Measurements from ENCODE around the gene MIOS.

MIOS gene

DNA sequence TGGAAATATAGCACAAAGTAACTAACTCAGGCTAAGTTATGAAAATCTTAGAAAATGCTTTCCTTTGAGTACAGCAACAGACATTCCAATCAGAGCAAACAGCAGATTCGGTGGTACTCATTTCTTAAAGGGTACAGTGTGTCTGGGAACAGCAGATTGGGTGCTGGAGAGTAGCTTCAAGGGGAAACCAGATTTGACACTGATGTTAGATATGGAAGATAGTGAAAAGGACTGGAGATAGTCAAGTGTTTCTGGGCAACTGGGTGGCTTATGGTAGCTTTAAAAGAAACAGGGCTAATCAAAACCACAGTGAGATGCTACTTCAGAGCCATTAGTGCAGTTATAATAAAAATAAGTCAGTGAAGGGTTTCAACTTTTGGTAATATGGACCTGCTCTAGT, 61.8 kb downstream of the MIOS start:
- TF ChIP-seq CTCF (IDR thresholded peaks at IDR 0.05; ENCODE audit: low read depth, low read length, poor library complexity, severe bottlenecking), result no peak
- TF ChIP-seq EZH2phosphoT487 (IDR thresholded peaks at IDR 0.05; ENCODE audit: borderline replicate concordance, low read length), result no peak
- H4K20me1 ChIP-seq (ENCODE audit: control insufficient read depth, insufficient read depth, low read depth, low read length), result no peaks in the 10 kb centered on the region
- peaks cover 5% of the 10 kb centered on the region; the same call in 1 of the 2 replicates for H3K36me3 ChIP-seq (ENCODE audit: control insufficient read depth, low read length)
- peaks cover 31% of the 10 kb centered on the region for H3K9me3 ChIP-seq (ENCODE audit: control insufficient read depth, insufficient read depth, low read length)
- no peaks in the 10 kb centered on the region for H3K79me2 ChIP-seq (ENCODE audit: control insufficient read depth, low read length)
- H3K4me2 ChIP-seq (ENCODE audit: low read length), result no peak overlapping the region
- H3K27ac ChIP-seq (ENCODE audit: low read depth, low read length), result no peak overlapping the region
- H3K9me2 ChIP-seq (replicated peaks; ENCODE audit: control insufficient read depth, low read length), result no peaks in the 10 kb centered on the region
- no peaks in the 10 kb centered on the region for H3K4me1 ChIP-seq (ENCODE audit: control insufficient read depth, low read length)
- no peak overlapping the region for H3K4me3 ChIP-seq (ENCODE audit: low read length)
- H3K27me3 ChIP-seq (ENCODE audit: control insufficient read depth, low read length), result no peaks in the 10 kb centered on the region
- no peaks in the 10 kb centered on the region for H3F3A ChIP-seq (ENCODE audit: control insufficient read depth, insufficient read depth)

- H3K9me3 ChIP-seq (ENCODE audit: control insufficient read depth, insufficient read depth, low read length), result peaks cover 28% of the 10 kb centered on the region
- no peaks in the 10 kb centered on the region for H3K27me3 ChIP-seq (ENCODE audit: control insufficient read depth, low read length)
- no peaks in the 10 kb centered on the region for H3K9me2 ChIP-seq (replicated peaks; ENCODE audit: control insufficient read depth, low read length)
- H3K36me3 ChIP-seq (ENCODE audit: control insufficient read depth, low read length), result peaks cover 14% of the 10 kb centered on the region
- H3K27ac ChIP-seq (ENCODE audit: low read depth, low read length), result no peak overlapping the region
- no peaks in the 10 kb centered on the region for H3K4me1 ChIP-seq (ENCODE audit: control insufficient read depth, low read length)
- no peak overlapping the region for H3K4me3 ChIP-seq (ENCODE audit: low read length)
- H3K4me2 ChIP-seq (ENCODE audit: low read length), result no peak overlapping the region
- no peaks in the 10 kb centered on the region for H3F3A ChIP-seq (ENCODE audit: control insufficient read depth, insufficient read depth)
- H4K20me1 ChIP-seq (ENCODE audit: control insufficient read depth, insufficient read depth, low read depth, low read length), result no peaks in the 10 kb centered on the region
- TF ChIP-seq CTCF (IDR thresholded peaks at IDR 0.05; ENCODE audit: low read depth, low read length, poor library complexity, severe bottlenecking) (no peak), EZH2phosphoT487 (IDR thresholded peaks at IDR 0.05; ENCODE audit: borderline replicate concordance, low read length) (no peak)
- H3K79me2 ChIP-seq (ENCODE audit: control insufficient read depth, low read length), result no peaks in the 10 kb centered on the region
These were observed 64.1 kb downstream of the MIOS start for GRCh38 chr7:7630626-7631329.

DNA sequence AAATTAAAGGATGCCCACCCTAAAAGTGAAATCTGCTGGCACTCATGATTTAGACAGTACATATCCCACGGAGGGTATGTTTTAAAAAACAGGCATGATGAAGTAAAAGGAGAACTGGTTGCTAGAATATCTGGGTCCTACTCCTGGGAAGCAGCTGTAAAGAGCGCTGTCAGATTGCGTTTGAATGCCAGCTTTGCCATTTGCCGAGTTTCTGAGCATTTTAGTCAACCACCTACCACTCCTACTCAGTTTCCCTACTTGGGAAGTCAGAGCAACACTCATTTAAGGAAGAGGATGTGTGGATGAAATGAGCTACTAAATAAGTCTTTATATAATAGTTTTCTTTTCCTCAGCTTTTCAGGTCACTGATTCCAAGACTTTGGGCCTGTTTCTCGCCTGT, 72.7 kb downstream of the MIOS start:
- H3K4me3 ChIP-seq (ENCODE audit: low read length), result peak overlapping the region; percentile 91
- peak overlapping the region; percentile 80 for H3K27ac ChIP-seq (ENCODE audit: low read depth, low read length)

More for the DNA sequence above, 72.7 kb downstream of the MIOS start:
- Histone ChIP-seq H3K4me1 (ENCODE audit: control insufficient read depth, low read length) (peaks cover 28% of the 10 kb centered on the region), H3K4me2 (ENCODE audit: low read length) (peak overlapping the region; percentile 96), H3K9me3 (ENCODE audit: control insufficient read depth, insufficient read depth, low read length) (no peaks in the 10 kb centered on the region), H3K79me2 (ENCODE audit: control insufficient read depth, low read length) (peaks cover 48% of the 10 kb centered on the region), H4K20me1 (ENCODE audit: control insufficient read depth, insufficient read depth, low read depth, low read length) (no peaks in the 10 kb centered on the region), H3K27me3 (ENCODE audit: control insufficient read depth, low read length) (no peaks in the 10 kb centered on the region), H3F3A (ENCODE audit: control insufficient read depth, insufficient read depth) (peaks cover 4% of the 10 kb centered on the region; the same call in 1 of the 2 replicates), H3K9me2 (replicated peaks; ENCODE audit: control insufficient read depth, low read length) (no peaks in the 10 kb centered on the region), H3K36me3 (ENCODE audit: control insufficient read depth, low read length) (peaks cover 48% of the 10 kb centered on the region)
- TF ChIP-seq EZH2phosphoT487 (IDR thresholded peaks at IDR 0.05; ENCODE audit: borderline replicate concordance, low read length) (no peak), CTCF (IDR thresholded peaks at IDR 0.05; ENCODE audit: low read depth, low read length, poor library complexity, severe bottlenecking) (no peak)

All from DOHH2 (cell line).